Stimulated activated CD4-positive, alpha-beta T cell treated with anti-CD3 and anti-CD28 coated beads, Interleukin-12 subunit alpha, Interleukin-12 subunit beta, amount 100 ng/mL, for 48 hours (primary cell): Measurements from ENCODE around the gene CCDC59.

Experiments used
- DNase-seq, 3 donors: peaks; one replicate each; pipeline ENCODE4 v3.0.0-alpha.2; 2020; ENCODE audit warnings: low read depth in 2 of 3, low spot score in 1 of 3

CCDC59 gene

DNA sequence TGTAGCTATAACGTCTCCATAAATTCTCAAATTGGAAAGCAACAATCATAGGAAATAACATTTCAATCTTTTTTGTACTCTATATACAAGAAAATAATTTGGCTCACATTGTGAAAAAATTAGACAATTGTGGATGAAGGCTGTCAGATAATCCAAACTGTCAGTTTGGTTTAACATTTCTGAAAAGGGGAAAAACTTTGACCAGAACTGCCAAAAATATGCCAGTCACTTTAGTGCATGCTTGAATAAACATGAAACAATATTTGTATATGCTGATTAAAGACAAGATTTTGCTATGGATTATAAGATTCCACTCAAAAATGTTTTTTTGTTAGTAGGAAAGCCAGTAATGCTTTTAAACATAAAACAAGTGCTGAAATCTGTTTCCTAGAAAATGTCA is 38.9 kb downstream of the CCDC59 start:
- DNase-seq: no peak

DNA sequence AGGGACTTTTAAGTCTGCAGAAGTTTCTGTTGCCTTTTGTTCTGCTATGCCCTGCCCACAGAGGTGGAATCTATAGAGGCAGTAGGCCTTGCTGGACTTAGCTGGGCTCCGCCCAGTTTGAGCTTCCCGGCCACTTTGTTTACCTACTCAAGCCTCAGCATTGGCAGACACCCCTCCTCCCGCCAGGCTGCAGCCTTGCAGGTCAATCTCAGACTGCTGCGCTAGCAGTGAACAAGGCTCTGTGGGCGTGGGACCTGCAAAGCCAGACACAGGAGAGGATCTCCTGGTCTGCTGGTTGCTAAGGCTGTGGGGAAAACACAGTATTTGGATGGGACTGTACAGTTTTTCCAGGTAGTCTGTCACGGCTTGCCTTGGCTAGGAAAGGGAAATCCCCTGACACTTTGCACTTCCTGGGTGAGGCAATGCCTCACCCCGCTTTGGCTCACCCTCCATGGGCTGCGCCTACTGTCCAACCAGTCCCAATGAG is 43.7 kb downstream of the CCDC59 start:
- no peak for DNase-seq
